Umbilical cord (tissue), 1 donor: Measurements from ENCODE around the gene CERT1. TPM values are rescaled to one million over a fixed set of nuclear protein-coding genes. Genes with fewer than 3 reads are reported as not detected.

Experiments
- total RNA-seq: library from RNA; depleted of rRNA; stranded (reverse); fragments of >200 nt; gene quantifications from one replicate; pipeline ENCODE4 v1.2.3, GENCODE V29; 2014; ENCODE audit warnings: low replicate concordance; ENCODE audit not compliant: insufficient read depth

The CERT1 gene
- total RNA-seq, 1 donor from 2014 or later = 27.4 TPM

Other genes with a start within 250 kb of the CERT1 start
- 49.6 TPM for gene HMGCR, start 174.4 kb downstream of the CERT1 start, total RNA-seq
- gene POLK, start 262 bp upstream of the CERT1 start, total RNA-seq = 82.8 TPM
- 6.0 TPM for gene ANKDD1B, start 99.8 kb upstream of the CERT1 start, total RNA-seq
- gene POC5, start 205.8 kb upstream of the CERT1 start, total RNA-seq = 19.0 TPM